ENCODE data around the gene GLG1. TPM values are rescaled to one million over a fixed set of nuclear protein-coding genes. Genes with fewer than 3 reads are reported as not detected.

Gene GLG1
- polyA plus RNA-seq, 3 donors from 2014 or later, result 80.8 to 190 (median 86.3) TPM

DNA sequence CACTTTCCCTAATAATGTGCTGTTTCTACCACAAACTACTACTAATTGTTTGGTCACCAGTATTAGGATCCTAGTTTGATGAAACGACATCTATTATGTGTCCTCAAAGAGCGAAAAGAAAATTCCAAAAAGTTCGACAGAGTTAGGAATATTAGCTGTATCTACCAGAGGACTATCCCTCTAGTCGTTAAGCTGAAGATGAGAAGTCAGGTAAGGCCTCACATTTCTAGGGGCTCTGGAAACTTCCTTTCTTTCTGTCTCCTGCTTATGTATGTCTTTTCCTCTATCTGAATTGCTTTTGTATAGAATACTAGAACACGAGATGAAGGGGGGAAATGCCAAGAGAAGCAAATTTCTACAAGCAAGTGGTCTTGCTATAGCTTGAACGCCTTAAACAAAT lies 1.6 kb downstream of the GLG1 start:
- Mint-ChIP-seq H3K4me1 (peaks cover 64 to 77% of the 10 kb centered on the region in 2 donors), H3K36me3 (no peaks in the 10 kb centered on the region), H3K27ac (peak overlapping the region; percentile 94 to 98 (median 97)), H3K27me3 (ENCODE audit: low read depth in 3 of 3) (peaks cover 5 to 6% (median 5%) of the 10 kb centered on the region in 3 donors), H3K9me3 (no peaks in the 10 kb centered on the region), H3K4me3 (peak overlapping the region; percentile 92 to 99 (median 95))
- no peak for DNase-seq

DNA sequence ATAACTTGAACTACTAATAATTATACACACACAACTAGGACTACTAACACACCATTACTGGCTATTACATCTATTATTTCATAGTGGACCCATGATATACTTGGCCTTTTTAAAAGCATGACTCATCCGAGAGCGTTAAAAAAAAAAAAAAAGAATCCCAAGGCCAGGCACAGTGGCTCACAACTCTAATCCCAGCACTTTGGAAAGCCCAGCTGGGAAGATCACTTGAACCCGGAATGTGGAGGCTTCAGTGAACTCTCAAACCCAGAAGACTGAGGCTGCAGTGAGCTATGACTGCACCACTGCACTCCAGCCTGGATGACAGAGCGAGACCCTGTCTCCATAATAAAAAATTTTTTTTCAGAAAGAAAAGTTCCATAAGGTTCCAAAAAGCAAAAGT lies 3.1 kb downstream of the GLG1 start:
- Mint-ChIP-seq H3K9me3 (no peaks in the 10 kb centered on the region), H3K36me3 (no peaks in the 10 kb centered on the region), H3K27ac (peak overlapping the region in 5 of 6 donors; percentile 39 to 82 (median 60)), H3K27me3 (ENCODE audit: low read depth in 3 of 3) (peaks cover 5 to 6% (median 5%) of the 10 kb centered on the region in 3 donors), H3K4me3 (peak overlapping the region; percentile 22 to 99 (median 92)), H3K4me1 (peaks cover 78 to 89% of the 10 kb centered on the region in 2 donors)
- no peak for DNase-seq

GRCh38 chr16:74601126-74601871 lies 5.6 kb downstream of the GLG1 start:
- peaks cover 77 to 80% of the 10 kb centered on the region in 2 donors for H3K4me1 Mint-ChIP-seq
- peak overlapping the region; percentile 85 to 97 (median 92) for H3K27ac Mint-ChIP-seq
- DNase-seq, result peak; percentile 41 to 54 (median 52)
- H3K4me3 Mint-ChIP-seq, result peak overlapping the region; percentile 74 to 86 (median 81)
- H3K9me3 Mint-ChIP-seq, result no peaks in the 10 kb centered on the region
- peaks cover 4 to 5% (median 5%) of the 10 kb centered on the region in 3 donors for H3K36me3 Mint-ChIP-seq
- peaks cover 2 to 4% (median 3%) of the 10 kb centered on the region in 3 donors for H3K27me3 Mint-ChIP-seq (ENCODE audit: low read depth in 3 of 3)

DNA sequence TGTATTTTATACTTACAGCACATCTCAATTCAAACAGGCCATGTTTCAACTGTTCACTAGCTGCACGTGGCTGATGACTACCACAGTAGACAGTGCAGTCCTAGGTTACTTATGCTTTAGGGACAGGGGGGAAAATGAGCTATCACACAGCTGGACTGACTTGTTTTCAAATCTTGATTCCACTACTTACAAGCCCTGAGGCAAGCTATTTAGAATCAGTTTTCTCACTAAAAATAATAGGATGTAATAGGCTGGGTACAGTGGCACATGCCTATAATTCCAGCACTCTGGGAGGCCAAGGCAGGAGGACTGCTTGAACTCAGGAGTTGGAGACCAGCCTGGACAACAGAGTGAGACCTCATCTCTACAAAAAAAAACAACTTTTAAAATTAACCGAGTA lies 10.3 kb downstream of the GLG1 start:
- Mint-ChIP-seq H3K27ac (peak overlapping the region in 2 of 6 donors; percentile 50 to 62), H3K4me3 (no peak overlapping the region), H3K9me3 (no peaks in the 10 kb centered on the region), H3K36me3 (peaks cover 4 to 5% (median 5%) of the 10 kb centered on the region in 3 donors), H3K4me1 (peaks cover 59 to 71% of the 10 kb centered on the region in 2 donors), H3K27me3 (ENCODE audit: low read depth in 3 of 3) (peaks cover 0 to 5% (median 0%) of the 10 kb centered on the region in 3 donors)
- DNase-seq, result no peak

- Mint-ChIP-seq H3K27ac (peak overlapping the region in 4 of 6 donors; percentile 6 to 65 (median 38)), H3K4me3 (no peak overlapping the region), H3K36me3 (peaks cover 4 to 5% (median 5%) of the 10 kb centered on the region in 3 donors), H3K4me1 (peaks cover 50 to 64% of the 10 kb centered on the region in 2 donors), H3K9me3 (no peaks in the 10 kb centered on the region), H3K27me3 (ENCODE audit: low read depth in 3 of 3) (peaks cover 0 to 1% (median 0%) of the 10 kb centered on the region in 3 donors)
- no peak for DNase-seq
Measured at GRCh38 chr16:74592847-74593246, 14.1 kb downstream of the GLG1 start.

DNA sequence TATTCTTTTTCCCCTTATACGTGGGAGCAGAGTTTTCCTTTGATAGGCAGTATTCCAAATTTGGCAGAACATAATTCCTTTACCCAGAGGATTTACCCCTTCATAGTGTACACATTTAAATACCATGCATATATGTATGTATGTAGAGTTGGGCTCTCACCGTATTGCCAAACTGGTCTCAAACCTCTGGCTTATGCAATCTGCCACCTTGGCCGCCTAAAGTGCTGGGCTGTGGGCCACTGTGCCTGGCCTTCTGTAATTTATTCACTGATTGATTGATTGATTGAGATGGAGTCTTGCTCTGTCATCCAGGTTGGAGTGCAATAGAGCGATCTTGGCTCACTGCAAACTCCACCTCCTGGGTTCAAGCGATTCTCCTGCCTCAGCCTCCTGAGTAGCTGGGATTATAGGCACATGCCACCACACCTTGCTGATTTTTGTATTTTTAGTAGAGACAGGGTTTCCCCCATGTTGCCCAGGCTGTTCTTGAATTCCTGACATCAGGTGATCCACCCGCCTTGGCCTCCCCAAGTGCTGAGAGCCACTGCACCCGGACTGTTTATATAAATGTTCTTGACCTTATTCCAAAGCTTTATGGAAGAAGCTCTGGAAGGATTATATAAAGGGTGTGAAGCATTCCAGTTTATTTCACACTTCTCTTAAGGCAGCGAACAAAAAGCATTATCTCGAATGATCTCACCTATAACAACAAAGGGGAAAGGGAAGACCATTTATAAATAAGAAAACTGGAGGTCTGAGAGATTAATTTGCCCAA lies 14.9 kb downstream of the GLG1 start:
- peaks cover 4 to 5% (median 5%) of the 10 kb centered on the region in 3 donors for H3K36me3 Mint-ChIP-seq
- no peak overlapping the region for H3K4me3 Mint-ChIP-seq
- DNase-seq, result no peak
- peaks cover 0 to 1% (median 0%) of the 10 kb centered on the region in 3 donors for H3K27me3 Mint-ChIP-seq (ENCODE audit: low read depth in 3 of 3)
- H3K27ac Mint-ChIP-seq, result peak overlapping the region in 5 of 6 donors; percentile 6 to 88 (median 70)
- no peaks in the 10 kb centered on the region for H3K9me3 Mint-ChIP-seq
- H3K4me1 Mint-ChIP-seq, result peaks cover 55 to 72% of the 10 kb centered on the region in 2 donors

GRCh38 chr16:74586948-74587347 lies 20.0 kb downstream of the GLG1 start:
- H3K27ac Mint-ChIP-seq, result peak overlapping the region in 5 of 6 donors; percentile 9 to 76 (median 43)
- peaks cover 0 to 4% (median 0%) of the 10 kb centered on the region in 3 donors for H3K27me3 Mint-ChIP-seq (ENCODE audit: low read depth in 3 of 3)
- H3K36me3 Mint-ChIP-seq, result no peaks in the 10 kb centered on the region
- no peak for DNase-seq
- H3K9me3 Mint-ChIP-seq, result no peaks in the 10 kb centered on the region
- peak overlapping the region in 2 of 5 donors; percentile 29 to 40 for H3K4me3 Mint-ChIP-seq
- peaks cover 64 to 73% of the 10 kb centered on the region in 2 donors for H3K4me1 Mint-ChIP-seq

- peaks cover 0 to 4% (median 0%) of the 10 kb centered on the region in 3 donors for H3K27me3 Mint-ChIP-seq (ENCODE audit: low read depth in 3 of 3)
- H3K27ac Mint-ChIP-seq, result peak overlapping the region in 4 of 6 donors; percentile 1 to 49 (median 18)
- H3K4me3 Mint-ChIP-seq, result no peak overlapping the region
Measured at GRCh38 chr16:74585846-74586443, 21.0 kb downstream of the GLG1 start.

DNA sequence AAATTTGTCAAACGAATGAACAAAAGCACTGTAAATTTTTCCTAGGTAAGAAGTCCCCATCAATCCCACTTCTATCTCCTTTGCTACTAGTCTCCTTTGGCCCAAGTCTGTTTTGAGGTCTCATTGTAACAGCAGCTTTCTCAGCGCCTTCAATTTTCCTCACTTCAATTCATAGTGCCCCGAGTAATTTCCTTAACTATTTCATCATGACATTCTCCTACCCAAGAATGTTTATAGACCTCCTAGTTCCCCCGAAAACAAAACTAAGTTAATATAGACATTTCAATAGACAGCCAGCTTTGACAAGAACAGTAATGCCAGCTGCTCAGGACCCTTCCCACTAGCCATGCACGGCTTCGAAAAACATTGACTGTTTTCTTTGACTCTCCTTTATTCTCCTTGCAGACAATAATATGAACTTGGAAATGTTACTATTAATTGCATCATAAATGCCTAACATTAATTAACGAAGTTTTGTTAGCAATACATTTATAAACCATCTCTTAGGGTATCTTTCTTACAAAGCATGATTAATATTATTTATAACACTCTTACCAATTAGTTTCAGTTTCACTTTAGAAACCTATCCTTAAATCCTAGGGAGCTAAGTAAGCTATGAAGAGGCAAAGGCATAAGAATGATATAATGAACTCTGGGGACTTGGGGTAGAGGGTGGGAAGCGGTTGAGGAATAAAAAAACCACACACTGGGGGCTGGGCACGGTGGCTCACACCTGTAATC lies 22.8 kb downstream of the GLG1 start:
- Mint-ChIP-seq H3K4me3 (peak overlapping the region in 3 of 5 donors; percentile 8 to 40 (median 23)), H3K36me3 (no peaks in the 10 kb centered on the region), H3K27me3 (ENCODE audit: low read depth in 3 of 3) (peaks cover 0 to 4% (median 0%) of the 10 kb centered on the region in 3 donors), H3K27ac (peak overlapping the region in 5 of 6 donors; percentile 20 to 67 (median 58)), H3K4me1 (peaks cover 71 to 81% of the 10 kb centered on the region in 2 donors), H3K9me3 (no peaks in the 10 kb centered on the region)
- no peak for DNase-seq

More at GRCh38 chr16:74585846-74586443, 21.0 kb downstream of the GLG1 start:
- H3K4me1 Mint-ChIP-seq, result peaks cover 66 to 77% of the 10 kb centered on the region in 2 donors
- no peaks in the 10 kb centered on the region for H3K9me3 Mint-ChIP-seq
- H3K36me3 Mint-ChIP-seq, result no peaks in the 10 kb centered on the region
- DNase-seq, result no peak

DNA sequence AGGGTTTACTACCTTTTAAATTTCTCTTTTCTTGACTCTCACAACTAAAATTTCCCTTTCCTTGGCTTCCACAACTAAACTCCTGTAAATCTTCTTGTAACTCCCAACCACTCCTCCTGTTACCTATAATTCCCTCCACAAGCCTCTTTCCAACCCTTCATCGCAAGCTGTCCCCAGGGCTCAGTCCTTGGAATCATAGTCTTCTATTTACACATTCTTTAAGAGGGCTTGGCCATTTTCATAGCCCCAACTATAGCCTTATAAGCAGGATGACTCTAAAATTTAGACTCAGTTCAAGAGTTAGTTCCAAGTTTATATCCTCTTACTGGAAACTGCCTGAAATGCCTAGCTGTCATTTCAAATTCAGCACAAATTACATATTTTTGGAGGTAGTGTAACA lies 23.9 kb downstream of the GLG1 start:
- Mint-ChIP-seq H3K4me3 (no peak overlapping the region), H3K27me3 (ENCODE audit: low read depth in 3 of 3) (peaks cover 0 to 4% (median 0%) of the 10 kb centered on the region in 3 donors), H3K27ac (peak overlapping the region in 5 of 6 donors; percentile 15 to 75 (median 41)), H3K9me3 (no peaks in the 10 kb centered on the region), H3K36me3 (no peaks in the 10 kb centered on the region), H3K4me1 (peaks cover 74 to 81% of the 10 kb centered on the region in 2 donors)
- no peak for DNase-seq

GRCh38 chr16:74580833-74581232 lies 26.1 kb downstream of the GLG1 start:
- H3K4me1 Mint-ChIP-seq, result peaks cover 63 to 80% of the 10 kb centered on the region in 2 donors
- H3K9me3 Mint-ChIP-seq, result no peaks in the 10 kb centered on the region
- H3K27me3 Mint-ChIP-seq (ENCODE audit: low read depth in 3 of 3), result peaks cover 0 to 4% (median 0%) of the 10 kb centered on the region in 3 donors
- peak overlapping the region; percentile 2 to 63 (median 49) for H3K4me3 Mint-ChIP-seq
- no peaks in the 10 kb centered on the region for H3K36me3 Mint-ChIP-seq
- no peak for DNase-seq
- H3K27ac Mint-ChIP-seq, result peak overlapping the region; percentile 17 to 77 (median 61)

DNA sequence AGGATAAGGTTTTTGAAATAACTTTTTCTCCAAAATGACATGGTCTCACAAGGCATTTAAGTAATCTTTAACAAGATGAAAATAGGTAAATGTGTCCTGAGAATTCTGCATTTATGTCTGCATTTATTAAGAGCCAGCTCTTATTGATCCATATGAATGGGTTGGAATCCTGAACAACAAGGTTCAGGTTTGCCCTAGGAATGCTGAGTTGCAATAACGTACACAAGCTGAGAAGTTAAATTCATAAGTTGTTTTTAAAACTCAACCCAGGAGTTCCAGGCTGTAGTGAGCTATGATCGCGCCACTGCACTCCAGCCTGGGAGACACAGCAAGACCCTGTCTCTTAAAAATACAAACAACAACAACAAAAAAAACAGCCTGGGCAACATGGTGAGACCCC lies 28.1 kb downstream of the GLG1 start:
- peaks cover 64 to 82% of the 10 kb centered on the region in 2 donors for H3K4me1 Mint-ChIP-seq
- H3K36me3 Mint-ChIP-seq, result no peaks in the 10 kb centered on the region
- DNase-seq, result no peak
- H3K27ac Mint-ChIP-seq, result peak overlapping the region in 2 of 6 donors; percentile 12 to 60
- no peaks in the 10 kb centered on the region for H3K9me3 Mint-ChIP-seq
- H3K27me3 Mint-ChIP-seq (ENCODE audit: low read depth in 3 of 3), result peaks cover 0 to 4% (median 0%) of the 10 kb centered on the region in 3 donors
- H3K4me3 Mint-ChIP-seq, result peak overlapping the region in 1 of 5 donors; percentile 13

- H3K4me3 Mint-ChIP-seq, result no peak overlapping the region
- DNase-seq, result no peak
- peaks cover 0 to under 1% (median 0%) of the 10 kb centered on the region in 3 donors for H3K27me3 Mint-ChIP-seq (ENCODE audit: low read depth in 3 of 3)
- peaks cover 62 to 81% of the 10 kb centered on the region in 2 donors for H3K4me1 Mint-ChIP-seq
- no peaks in the 10 kb centered on the region for H3K36me3 Mint-ChIP-seq
- peak overlapping the region in 4 of 6 donors; percentile 39 to 60 (median 47) for H3K27ac Mint-ChIP-seq
- no peaks in the 10 kb centered on the region for H3K9me3 Mint-ChIP-seq
Measured at GRCh38 chr16:74578433-74578832, 28.5 kb downstream of the GLG1 start.
